ENCODE measurements around the gene CASZ1. TPM values are rescaled to one million over a fixed set of nuclear protein-coding genes. Genes with fewer than 3 reads are reported as not detected.

Gene CASZ1
- total RNA-seq, 1 experiment from 2014 or later, result 11.1 TPM

- H3K27ac Mint-ChIP-seq (ENCODE audit: low read depth, unreplicated experiment), result no peak overlapping the region
- CTCF ChIA-PET, result no interaction called here
- no peaks in the 10 kb centered on the region for H3K27me3 Mint-ChIP-seq (ENCODE audit: insufficient read depth, unreplicated experiment)
- intact Hi-C loops (cut with micrococcal nuclease), result no loop called here
- H3K4me1 Mint-ChIP-seq (ENCODE audit: insufficient read depth, unreplicated experiment), result no peaks in the 10 kb centered on the region
- POLR2A ChIA-PET, result no interaction called here
- no peak for DNase-seq (ENCODE audit: unreplicated experiment)
- H3K9me3 Mint-ChIP-seq (ENCODE audit: unreplicated experiment), result no peaks in the 10 kb centered on the region
- H3K36me3 Mint-ChIP-seq (ENCODE audit: insufficient read depth, unreplicated experiment), result peaks cover 10% of the 10 kb centered on the region
- BruUV-seq (replicated peaks), result no TSS peak
- no peak overlapping the region for H3K4me3 Mint-ChIP-seq (ENCODE audit: unreplicated experiment)
- TF ChIP-seq CTCF (IDR thresholded peaks at IDR 0.05; ENCODE audit: unreplicated experiment), result no peak
Measured at GRCh38 chr1:10671090-10671489, 125.4 kb downstream of the CASZ1 start.

DNA sequence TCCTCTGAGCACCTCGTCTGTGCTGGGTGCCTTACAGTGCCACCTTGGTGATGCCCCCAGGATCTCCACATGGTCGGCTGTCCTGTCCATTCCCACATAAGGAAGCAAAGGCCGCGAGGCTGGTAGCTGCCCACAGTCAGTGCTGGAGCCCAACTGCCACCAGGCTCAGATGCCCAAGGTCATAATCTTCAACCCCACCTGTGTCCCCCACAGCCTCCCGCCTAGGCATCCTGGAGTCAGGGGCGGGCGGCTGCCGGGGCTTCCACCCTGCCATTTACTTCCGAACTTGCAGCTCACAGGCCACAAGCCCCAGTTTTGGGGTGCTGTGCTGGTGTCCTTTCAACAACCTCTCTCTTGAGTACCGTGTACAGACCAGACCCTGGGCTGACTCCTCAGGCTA lies 126.3 kb downstream of the CASZ1 start:
- Mint-ChIP-seq H3K4me3 (ENCODE audit: unreplicated experiment) (no peak overlapping the region), H3K27me3 (ENCODE audit: insufficient read depth, unreplicated experiment) (no peaks in the 10 kb centered on the region), H3K9me3 (ENCODE audit: unreplicated experiment) (no peaks in the 10 kb centered on the region), H3K36me3 (ENCODE audit: insufficient read depth, unreplicated experiment) (peaks cover 13% of the 10 kb centered on the region), H3K4me1 (ENCODE audit: insufficient read depth, unreplicated experiment) (no peaks in the 10 kb centered on the region), H3K27ac (ENCODE audit: low read depth, unreplicated experiment) (no peak overlapping the region)
- no peak for TF ChIP-seq CTCF (IDR thresholded peaks at IDR 0.05; ENCODE audit: unreplicated experiment)
- no TSS peak for BruUV-seq (replicated peaks)
- CTCF ChIA-PET, result no interaction called here
- POLR2A ChIA-PET, result no interaction called here
- no peak for DNase-seq (ENCODE audit: unreplicated experiment)
- intact Hi-C loops (cut with micrococcal nuclease), result no loop called here

DNA sequence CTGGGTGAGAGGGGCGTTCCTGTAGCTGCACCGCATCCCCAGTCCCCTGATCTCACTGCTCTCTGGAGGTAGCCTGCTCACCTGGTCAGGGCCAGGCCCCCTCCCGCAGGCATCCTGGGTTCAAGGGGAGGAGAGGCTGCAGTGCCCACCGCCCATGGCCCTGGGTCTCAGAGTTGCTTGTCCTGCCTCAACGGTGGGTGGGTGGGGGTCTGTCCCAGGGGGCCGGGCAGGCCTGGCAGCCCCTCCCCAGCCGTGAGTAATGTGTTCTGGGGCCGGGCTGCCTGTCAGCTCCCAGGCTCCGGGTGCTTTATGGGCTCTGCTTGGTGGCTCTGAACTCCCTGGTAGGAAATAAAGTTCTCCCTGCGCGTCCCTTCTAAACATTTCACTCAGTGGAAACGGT lies 126.9 kb downstream of the CASZ1 start:
- peaks cover 13% of the 10 kb centered on the region for H3K36me3 Mint-ChIP-seq (ENCODE audit: insufficient read depth, unreplicated experiment)
- DNase-seq (ENCODE audit: unreplicated experiment), result no peak
- TF ChIP-seq CTCF (IDR thresholded peaks at IDR 0.05; ENCODE audit: unreplicated experiment), result no peak
- no peaks in the 10 kb centered on the region for H3K9me3 Mint-ChIP-seq (ENCODE audit: unreplicated experiment)
- no peak overlapping the region for H3K27ac Mint-ChIP-seq (ENCODE audit: low read depth, unreplicated experiment)
- ChIA-PET POLR2A (no interaction called here), CTCF (no interaction called here)
- H3K4me3 Mint-ChIP-seq (ENCODE audit: unreplicated experiment), result no peak overlapping the region
- intact Hi-C loops (cut with micrococcal nuclease), result no loop called here
- no peaks in the 10 kb centered on the region for H3K4me1 Mint-ChIP-seq (ENCODE audit: insufficient read depth, unreplicated experiment)
- BruUV-seq (replicated peaks), result no TSS peak
- H3K27me3 Mint-ChIP-seq (ENCODE audit: insufficient read depth, unreplicated experiment), result no peaks in the 10 kb centered on the region

DNA sequence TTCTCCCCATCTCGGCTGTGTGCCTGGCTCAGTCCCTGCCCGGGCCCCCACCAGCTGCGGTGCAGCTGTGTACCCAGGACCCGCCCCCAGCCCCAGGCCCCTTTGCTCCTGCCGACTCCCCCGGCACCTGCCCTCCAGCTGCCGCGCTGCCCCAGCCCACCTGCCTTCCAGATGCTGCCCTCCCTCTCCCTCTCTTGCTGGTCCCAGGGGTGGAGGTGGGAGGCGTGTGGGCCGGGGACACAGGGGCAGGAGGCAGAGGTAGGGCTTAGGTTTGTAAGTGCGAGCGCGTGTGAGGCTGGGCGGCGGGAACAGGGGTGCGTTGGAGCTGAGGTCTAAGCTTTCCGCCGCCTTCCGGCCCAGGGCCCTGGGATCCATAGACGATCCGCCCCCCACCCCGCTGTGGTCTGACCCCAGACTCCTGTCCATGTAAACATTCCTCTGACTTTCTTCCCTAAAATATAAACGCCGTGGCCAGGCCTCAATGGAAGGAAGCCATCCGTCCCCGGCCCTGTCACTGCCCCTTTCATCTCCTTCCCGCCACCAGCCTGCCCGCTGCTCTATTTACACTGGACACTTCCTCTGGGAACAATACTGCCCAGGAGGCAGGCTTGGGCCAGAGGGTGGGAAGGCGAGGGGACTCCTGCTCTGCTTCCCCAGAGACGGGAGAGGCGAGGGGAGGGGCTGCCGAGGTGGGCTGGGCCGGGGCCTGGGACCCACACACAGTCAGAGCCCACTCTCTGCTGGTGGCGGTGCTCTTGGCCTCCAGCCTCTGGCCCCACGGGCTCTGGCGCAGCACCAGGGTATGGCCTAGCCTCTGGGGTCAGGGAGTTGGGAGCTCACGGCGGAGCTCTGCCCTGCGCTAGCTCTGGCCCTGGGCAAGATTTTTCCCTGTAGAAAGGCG lies 128.3 kb downstream of the CASZ1 start:
- no peaks in the 10 kb centered on the region for H3K4me1 Mint-ChIP-seq (ENCODE audit: insufficient read depth, unreplicated experiment)
- DNase-seq (ENCODE audit: unreplicated experiment), result no peak
- no peaks in the 10 kb centered on the region for H3K27me3 Mint-ChIP-seq (ENCODE audit: insufficient read depth, unreplicated experiment)
- ChIA-PET POLR2A (no interaction called here), CTCF (interaction anchor here (0.5 kb wide), 1 partner anchor 256 kb away, joined by 3 read pairs; no protein-coding TSS in a partner anchor)
- intact Hi-C loops (cut with micrococcal nuclease), result no loop called here
- no TSS peak for BruUV-seq (replicated peaks)
- no peak overlapping the region for H3K27ac Mint-ChIP-seq (ENCODE audit: low read depth, unreplicated experiment)
- H3K9me3 Mint-ChIP-seq (ENCODE audit: unreplicated experiment), result no peaks in the 10 kb centered on the region
- H3K4me3 Mint-ChIP-seq (ENCODE audit: unreplicated experiment), result no peak overlapping the region
- no peak for TF ChIP-seq CTCF (IDR thresholded peaks at IDR 0.05; ENCODE audit: unreplicated experiment)
- H3K36me3 Mint-ChIP-seq (ENCODE audit: insufficient read depth, unreplicated experiment), result peaks cover 13% of the 10 kb centered on the region

Measured in MCF 10A (cell line).